Neural cell (in vitro differentiated cells): ENCODE results near the gene NDST3. TPM values are rescaled to one million over a fixed set of nuclear protein-coding genes. Genes with fewer than 3 reads are reported as not detected.
A peak's percentile ranks its signal among the peaks of the same experiment; 100 is the strongest.

Experiments used
- H2AFZ ChIP-seq: fragments of 200-600, 300-800 bp; sonication (generic), shearing (Covaris generic); 2 replicates; pipeline ENCODE4 v1.6.0; 2014; ENCODE audit warnings: low read depth, mild to moderate bottlenecking, antibody characterized with exemption, low read length, moderate library complexity
- H3F3A ChIP-seq: fragments of 200-600 bp; shearing (Covaris generic); 2 replicates; pipeline ENCODE4 v1.6.1; 2016; ENCODE audit warnings: mild to moderate bottlenecking, moderate library complexity, mixed read lengths, antibody characterized with exemption, low read length; ENCODE audit not compliant: insufficient read depth, poor library complexity, severe bottlenecking
- H3K27ac ChIP-seq: fragments of 200-600, 300-800 bp; sonication (generic), shearing (Covaris generic); 2 replicates; pipeline ENCODE4 v1.5.1; 2014; ENCODE audit warnings: mild to moderate bottlenecking, low read length, moderate library complexity
- H3K27me3 ChIP-seq: fragments of 300-800, 200-600 bp; sonication (generic), shearing (Covaris generic); 2 replicates; pipeline ENCODE4 v1.6.0; 2014; ENCODE audit warnings: mild to moderate bottlenecking, low read depth, low read length, moderate library complexity; ENCODE audit not compliant: insufficient read depth
- H3K36me3 ChIP-seq: fragments of 300-800, 200-600 bp; sonication (generic), shearing (Covaris generic); 2 replicates; pipeline ENCODE4 v1.5.1; 2014; ENCODE audit warnings: mild to moderate bottlenecking, antibody characterized with exemption, low read length, moderate library complexity; ENCODE audit not compliant: insufficient read depth
- H3K4me2 ChIP-seq: fragments of 300-800, 200-600 bp; sonication (generic), shearing (Covaris generic); 2 replicates; pipeline ENCODE4 v1.6.0; 2014; ENCODE audit warnings: mild to moderate bottlenecking, low read length
- H3K4me3 ChIP-seq: fragments of 300-800, 200-600 bp; sonication (generic), shearing (Covaris generic); 2 replicates; pipeline ENCODE4 v1.5.1; 2014; ENCODE audit warnings: mild to moderate bottlenecking, low read length, moderate library complexity
- H3K79me2 ChIP-seq: fragments of 200-600 bp; shearing (Covaris generic); replicated peaks from 2 replicates; pipeline ENCODE4 v1.6.0; 2014; ENCODE audit warnings: mild to moderate bottlenecking, low read length, moderate library complexity; ENCODE audit not compliant: insufficient read depth
- H3K9ac ChIP-seq: fragments of 300-800, 200-600 bp; sonication (generic), shearing (Covaris generic); 2 replicates; pipeline ENCODE4 v1.6.1; 2016; ENCODE audit warnings: mild to moderate bottlenecking, low read length, mixed read lengths
- H3K9me2 ChIP-seq: fragments of 200-600 bp; shearing (Covaris generic); 2 replicates; pipeline ENCODE4 v1.6.1; 2016; ENCODE audit warnings: mild to moderate bottlenecking, low read length, mixed read lengths; ENCODE audit not compliant: insufficient read depth
- H3K9me3 ChIP-seq: fragments of 200-600, 300-800 bp; sonication (generic), shearing (Covaris generic); 2 replicates; pipeline ENCODE4 v1.6.1; 2016; ENCODE audit warnings: mild to moderate bottlenecking, mixed run types, low read length, moderate library complexity, mixed read lengths
- H4K20me1 ChIP-seq: fragments of 200-600 bp; shearing (Covaris generic); 2 replicates; pipeline ENCODE4 v1.6.1; 2016; ENCODE audit warnings: mild to moderate bottlenecking, mixed run types; ENCODE audit not compliant: insufficient read depth
- EP300 ChIP-seq: fragments of 450-650 bp; conservative IDR thresholded peaks from 2 replicates; pipeline ENCODE4 v1.6.1; 2014; ENCODE audit warnings: antibody characterized with exemption, mild to moderate bottlenecking, moderate library complexity; ENCODE audit not compliant: poor library complexity, severe bottlenecking
- EZH2 ChIP-seq: fragments of 200-600, 300-800 bp; shearing (Covaris generic), sonication (generic); IDR thresholded peaks from 2 replicates; pipeline ENCODE4 v1.6.1; 2014; ENCODE audit warnings: antibody characterized with exemption, low read length, borderline replicate concordance, mild to moderate bottlenecking; ENCODE audit not compliant: insufficient read depth, poor library complexity, severe bottlenecking
- MXI1 ChIP-seq: fragments of 450-650 bp; conservative IDR thresholded peaks from 2 replicates; pipeline ENCODE4 v1.6.1; 2014; ENCODE audit warnings: antibody characterized with exemption, mild to moderate bottlenecking; ENCODE audit not compliant: poor library complexity, severe bottlenecking
- POLR2AphosphoS5 ChIP-seq: IDR thresholded peaks from 2 replicates; pipeline ENCODE4 v1.6.1; 2012
- RAD21 ChIP-seq: fragments of 450-650 bp; conservative IDR thresholded peaks from 2 replicates; pipeline ENCODE4 v1.6.1; 2014; ENCODE audit warnings: antibody characterized with exemption, mild to moderate bottlenecking, moderate library complexity
- SMC3 ChIP-seq: fragments of 450-650 bp; conservative IDR thresholded peaks from 2 replicates; pipeline ENCODE4 v1.6.1; 2014; ENCODE audit warnings: antibody characterized with exemption, mild to moderate bottlenecking, moderate library complexity; ENCODE audit not compliant: poor library complexity
- TAF1 ChIP-seq: IDR thresholded peaks from 2 replicates; pipeline ENCODE4 v1.6.1; 2012; ENCODE audit warnings: low read depth
- polyA minus RNA-seq: library from RNA; depleted of rRNA, polyadenylated mRNA; stranded (reverse); fragments of >200 nt; gene quantifications from 2 replicates; pipeline ENCODE4 v1.2.3, GENCODE V29; 2014
- polyA plus RNA-seq: library from polyadenylated mRNA; depleted of rRNA; stranded (reverse); fragments of >200 nt; gene quantifications from 2 replicates; pipeline ENCODE4 v1.2.3, GENCODE V29; 2014
- TF ChIP-seq, protein P1 (sequence below): fragments of 450-650 bp; IDR thresholded peaks from 2 replicates; pipeline ENCODE4 v1.5.1; 2014; ENCODE audit warnings: antibody characterized with exemption, mild to moderate bottlenecking, moderate library complexity; ENCODE audit not compliant: poor library complexity, severe bottlenecking
- TF ChIP-seq, protein P2 (sequence below): IDR thresholded peaks from 2 replicates; pipeline ENCODE4 v1.6.1; 2012; ENCODE audit warnings: borderline replicate concordance

NDST3 gene
- 3.2 and 4.0 TPM in 2 replicates for polyA plus RNA-seq
- 7.1 and 8.3 TPM in 2 replicates for polyA minus RNA-seq

DNA sequence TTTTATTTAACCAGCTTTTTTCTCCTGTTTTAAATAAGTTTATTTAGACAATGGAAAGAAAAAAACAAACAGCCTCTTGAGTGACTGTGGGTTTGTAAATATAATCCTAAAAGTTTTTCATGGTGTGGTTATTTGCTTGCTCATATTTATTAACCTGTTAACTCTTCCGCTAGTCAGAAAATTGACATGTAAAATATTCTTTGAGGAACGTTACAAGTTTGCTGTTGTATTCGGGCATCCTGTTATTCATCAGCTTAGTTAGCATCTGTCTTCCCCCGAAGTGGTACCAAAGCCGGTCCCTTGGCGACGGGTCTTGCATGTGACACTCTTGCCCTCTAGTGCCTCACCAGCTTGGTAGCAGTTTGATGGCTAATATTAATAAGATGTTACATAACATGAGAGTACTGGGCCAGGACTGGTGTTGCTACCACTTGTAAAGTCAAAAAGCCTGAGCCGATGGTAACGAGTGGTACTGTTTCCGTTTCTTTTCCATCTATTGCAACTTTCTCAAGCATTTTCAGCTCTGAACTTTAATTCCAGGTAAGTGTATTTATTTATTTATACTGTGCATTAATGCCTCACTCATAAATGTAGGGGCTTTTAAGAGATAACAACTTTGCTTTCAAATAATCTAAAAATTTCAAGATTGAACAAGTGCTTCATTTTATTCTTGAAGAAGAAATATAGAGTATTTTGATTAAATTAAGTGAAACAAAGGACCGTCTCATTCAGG, at the start of gene NDST3:
Gene NDST3, plus strand, starts transcription at position 434 of the 733 bp plus-strand sequence. CDS start 19,425 bp downstream, outside the sequence.
- no peak for TF ChIP-seq TAF1
- TF ChIP-seq EZH2: no peak
- no peak for TF ChIP-seq POLR2AphosphoS5
- TF ChIP-seq, protein P1, sequence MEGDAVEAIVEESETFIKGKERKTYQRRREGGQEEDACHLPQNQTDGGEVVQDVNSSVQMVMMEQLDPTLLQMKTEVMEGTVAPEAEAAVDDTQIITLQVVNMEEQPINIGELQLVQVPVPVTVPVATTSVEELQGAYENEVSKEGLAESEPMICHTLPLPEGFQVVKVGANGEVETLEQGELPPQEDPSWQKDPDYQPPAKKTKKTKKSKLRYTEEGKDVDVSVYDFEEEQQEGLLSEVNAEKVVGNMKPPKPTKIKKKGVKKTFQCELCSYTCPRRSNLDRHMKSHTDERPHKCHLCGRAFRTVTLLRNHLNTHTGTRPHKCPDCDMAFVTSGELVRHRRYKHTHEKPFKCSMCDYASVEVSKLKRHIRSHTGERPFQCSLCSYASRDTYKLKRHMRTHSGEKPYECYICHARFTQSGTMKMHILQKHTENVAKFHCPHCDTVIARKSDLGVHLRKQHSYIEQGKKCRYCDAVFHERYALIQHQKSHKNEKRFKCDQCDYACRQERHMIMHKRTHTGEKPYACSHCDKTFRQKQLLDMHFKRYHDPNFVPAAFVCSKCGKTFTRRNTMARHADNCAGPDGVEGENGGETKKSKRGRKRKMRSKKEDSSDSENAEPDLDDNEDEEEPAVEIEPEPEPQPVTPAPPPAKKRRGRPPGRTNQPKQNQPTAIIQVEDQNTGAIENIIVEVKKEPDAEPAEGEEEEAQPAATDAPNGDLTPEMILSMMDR: peak; percentile 91
- TF ChIP-seq EP300: no peak
- TF ChIP-seq, protein P2, sequence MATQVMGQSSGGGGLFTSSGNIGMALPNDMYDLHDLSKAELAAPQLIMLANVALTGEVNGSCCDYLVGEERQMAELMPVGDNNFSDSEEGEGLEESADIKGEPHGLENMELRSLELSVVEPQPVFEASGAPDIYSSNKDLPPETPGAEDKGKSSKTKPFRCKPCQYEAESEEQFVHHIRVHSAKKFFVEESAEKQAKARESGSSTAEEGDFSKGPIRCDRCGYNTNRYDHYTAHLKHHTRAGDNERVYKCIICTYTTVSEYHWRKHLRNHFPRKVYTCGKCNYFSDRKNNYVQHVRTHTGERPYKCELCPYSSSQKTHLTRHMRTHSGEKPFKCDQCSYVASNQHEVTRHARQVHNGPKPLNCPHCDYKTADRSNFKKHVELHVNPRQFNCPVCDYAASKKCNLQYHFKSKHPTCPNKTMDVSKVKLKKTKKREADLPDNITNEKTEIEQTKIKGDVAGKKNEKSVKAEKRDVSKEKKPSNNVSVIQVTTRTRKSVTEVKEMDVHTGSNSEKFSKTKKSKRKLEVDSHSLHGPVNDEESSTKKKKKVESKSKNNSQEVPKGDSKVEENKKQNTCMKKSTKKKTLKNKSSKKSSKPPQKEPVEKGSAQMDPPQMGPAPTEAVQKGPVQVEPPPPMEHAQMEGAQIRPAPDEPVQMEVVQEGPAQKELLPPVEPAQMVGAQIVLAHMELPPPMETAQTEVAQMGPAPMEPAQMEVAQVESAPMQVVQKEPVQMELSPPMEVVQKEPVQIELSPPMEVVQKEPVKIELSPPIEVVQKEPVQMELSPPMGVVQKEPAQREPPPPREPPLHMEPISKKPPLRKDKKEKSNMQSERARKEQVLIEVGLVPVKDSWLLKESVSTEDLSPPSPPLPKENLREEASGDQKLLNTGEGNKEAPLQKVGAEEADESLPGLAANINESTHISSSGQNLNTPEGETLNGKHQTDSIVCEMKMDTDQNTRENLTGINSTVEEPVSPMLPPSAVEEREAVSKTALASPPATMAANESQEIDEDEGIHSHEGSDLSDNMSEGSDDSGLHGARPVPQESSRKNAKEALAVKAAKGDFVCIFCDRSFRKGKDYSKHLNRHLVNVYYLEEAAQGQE: no peak
- no peak for TF ChIP-seq MXI1
- TF ChIP-seq RAD21: peak; percentile 98
- peak; percentile 96 for TF ChIP-seq SMC3
- Histone ChIP-seq H3K79me2 (no peaks in the 10 kb centered on the region), H3K27me3 (peaks cover 9% of the 10 kb centered on the region), H3K4me2 (peak within 1 kb of the TSS; percentile 64), H4K20me1 (no peaks in the 10 kb centered on the region), H3K36me3 (no peaks in the 10 kb centered on the region), H2AFZ (no peak within 1 kb of the TSS), H3K9me2 (no peaks in the 10 kb centered on the region), H3K9ac (peak within 1 kb of the TSS; percentile 66), H3K27ac (no peak within 1 kb of the TSS), H3K9me3 (no peaks in the 10 kb centered on the region), H3F3A (no peaks in the 10 kb centered on the region), H3K4me3 (peak within 1 kb of the TSS; percentile 82)

DNA sequence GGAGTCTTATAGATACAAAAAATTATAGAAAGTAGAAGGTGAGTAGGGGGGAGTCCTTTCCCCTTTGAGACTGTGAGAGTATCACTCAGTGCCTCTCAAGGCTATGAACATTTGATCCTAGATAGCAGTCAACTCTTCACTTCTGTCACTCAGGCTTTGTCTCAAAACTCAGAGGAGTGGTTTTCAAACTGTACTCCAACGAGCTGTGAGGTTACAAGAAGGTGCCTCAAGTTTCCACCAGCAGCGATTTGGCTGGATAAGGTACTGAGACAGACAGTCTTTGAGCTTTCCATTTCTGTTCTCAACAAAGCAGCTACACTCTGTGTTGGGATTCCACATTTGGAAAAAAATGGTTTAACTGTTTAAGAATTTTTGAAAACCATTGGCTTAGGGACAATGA, 48.0 kb upstream of the NDST3 start:
- Histone ChIP-seq H2AFZ (no peak overlapping the region), H3K4me3 (no peak overlapping the region), H3K36me3 (no peaks in the 10 kb centered on the region)

More for the DNA sequence above, 48.0 kb upstream of the NDST3 start:
- Histone ChIP-seq H3F3A (no peaks in the 10 kb centered on the region), H3K79me2 (no peaks in the 10 kb centered on the region), H3K4me2 (no peak overlapping the region), H3K9ac (no peak overlapping the region), H4K20me1 (no peaks in the 10 kb centered on the region), H3K9me3 (no peaks in the 10 kb centered on the region), H3K27me3 (no peaks in the 10 kb centered on the region), H3K9me2 (no peaks in the 10 kb centered on the region), H3K27ac (no peak overlapping the region)
- TF ChIP-seq MXI1 (no peak), SMC3 (no peak), POLR2AphosphoS5 (no peak), EP300 (no peak)
- TF ChIP-seq, protein P1: no peak
